Adrenal gland (tissue), 12 donors: ENCODE results near the gene RPL22. TPM values are rescaled to one million over a fixed set of nuclear protein-coding genes. Genes with fewer than 3 reads are reported as not detected.

Experiments
- DNase-seq, 7 donors: peaks; one replicate each; pipeline ENCODE4 v3.0.0-alpha.2; 2019 to 2020
- H3K27ac ChIP-seq, 5 donors: fragments of 200-600 bp; sonication (generic) in 4 of 5; 1 replicate in 3 of 5; 2 replicates in 2 of 5; pipeline versions ENCODE4 v1.5.1 to v1.8.0; 2016 to 2020; ENCODE audit warnings: mild to moderate bottlenecking in 1 of 5
- H3K27me3 ChIP-seq: fragments of 200-600 bp; 2 replicates; pipeline ENCODE4 v1.8.0; 2021
- H3K36me3 ChIP-seq, 2 donors: fragments of 200-600 bp; replicated peaks in 1 of 2; 1 replicate in 1 of 2; 2 replicates in 1 of 2; pipeline versions ENCODE4 v1.5.1 to v1.8.0; 2018 to 2022
- H3K4me1 ChIP-seq, 2 donors: fragments of 200-600 bp; replicated peaks in 1 of 2; 1 replicate in 1 of 2; 2 replicates in 1 of 2; pipeline versions ENCODE4 v1.5.1 to v1.8.0; 2018 to 2021
- H3K4me3 ChIP-seq, 4 donors: fragments of 200-600 bp; sonication (generic) in 3 of 4; one replicate each; pipeline ENCODE4 v1.5.1; 2016 to 2018
- H3K9me3 ChIP-seq, 3 donors: fragments of 200-600 bp; sonication (generic) in 1 of 3; replicated peaks in 1 of 3; 1 replicate in 2 of 3; 2 replicates in 1 of 3; pipeline versions ENCODE4 v1.5.1 to v1.8.0; 2016 to 2021
- POLR2A ChIP-seq, 2 donors: fragments of 450-650 bp; IDR thresholded peaks; one replicate each; pipeline ENCODE4 v1.6.1; 2017; ENCODE audit warnings: antibody characterized with exemption in 2 of 2, mild to moderate bottlenecking in 2 of 2, moderate library complexity in 1 of 2
- WGBS, 4 donors: extraction: QIAGEN DNeasy Blood & Tissue Kit in 2 of 4; methylation state at CpG; one replicate each; pipeline versions ENCODE4 v1.1.5 to v1.1.7; 2013 to 2017; 5-methylcytosine and 5-hydroxymethylcytosine counted together
- intact Hi-C, 2 donors: fragments of 100-400 bp; cut with DNase I; formaldehyde crosslinking; loops; one replicate each; pipeline versions ENCODE4 v1.14.1 to v1.15.0; 2022 to 2023
- polyA plus RNA-seq, 3 donors: library from polyadenylated mRNA; stranded (reverse); fragments of 200-250 nt in 2 of 3; fragments of 350-450 nt in 1 of 3; fragmentation: Illumina TruSeq in 1 of 3; extraction: RNeasy Lipid Tissue Mini Kit (QIAGEN cat#74804) in 1 of 3; gene quantifications; one replicate each; pipeline ENCODE4 v1.2.3, GENCODE V29; 2013 to 2014
- total RNA-seq, 9 donors: library from RNA; depleted of rRNA in 4 of 9; stranded (reverse); fragments of >200 nt in 4 of 9; fragments of 120-200 nt in 1 of 9; fragmentation: NEBNext Ultra II Directional in 1 of 9; extraction: Animal tissue kit (Norgen Biotek cat#: 25700) in 1 of 9; gene quantifications; one replicate each; pipeline versions ENCODE4 v1.1.0 to v1.2.4, GENCODE V29; 2013 to 2023
- TF ChIP-seq, protein P1 (sequence below), 6 experiments: fragments of 450-650 bp in 4 of 6; fragments of 200-600 bp in 2 of 6; sonication (generic) in 1 of 6; IDR thresholded peaks; 1 replicate in 5 of 6; 2 replicates in 1 of 6; pipeline versions ENCODE4 v1.5.1 to v1.8.0; 2016 to 2021; ENCODE audit warnings: antibody characterized with exemption in 6 of 6, mild to moderate bottlenecking in 2 of 6, moderate library complexity in 1 of 6
- donor health status: healthy with polysubstance abuse.
- donor health status: Bipolar disorder and iron deficiency.
- donor health status: DM: yes; HTN: yes; CAD: no.
- donor health status: DM: no; HTN: no; CAD: no.
- donor health status: DM: no; HTN: no; CAD: no.
- donor health status: DM: yes; HTN: yes; CAD: no.

RPL22 gene
- total and polyA plus RNA-seq, 12 donors = 78.5 to 898 (median 305) TPM

DNA sequence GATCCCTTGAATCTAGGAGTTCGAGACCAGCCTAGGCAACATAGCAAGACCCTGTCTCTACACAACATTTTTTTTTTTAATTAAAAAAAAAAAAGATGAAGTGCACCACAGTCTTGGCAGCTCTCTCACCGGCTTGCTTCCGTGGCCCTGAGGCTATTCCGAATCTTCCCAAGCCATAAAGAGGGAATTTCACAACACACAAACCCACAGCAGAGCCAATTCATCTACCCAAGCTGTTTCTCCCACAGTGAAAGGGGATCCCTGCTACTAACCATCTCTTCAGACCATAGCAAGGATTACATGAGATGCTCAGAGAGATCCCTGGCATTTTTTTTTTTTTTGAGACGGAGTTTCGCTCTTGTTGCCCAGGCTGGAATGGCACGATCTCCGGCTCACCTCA is 10.9 kb downstream of the RPL22 start:
- H3K4me1 ChIP-seq = no peaks in the 10 kb centered on the region
- peaks cover 0 to 69% of the 10 kb centered on the region in 2 donors for H3K36me3 ChIP-seq
- TF ChIP-seq, protein P1, sequence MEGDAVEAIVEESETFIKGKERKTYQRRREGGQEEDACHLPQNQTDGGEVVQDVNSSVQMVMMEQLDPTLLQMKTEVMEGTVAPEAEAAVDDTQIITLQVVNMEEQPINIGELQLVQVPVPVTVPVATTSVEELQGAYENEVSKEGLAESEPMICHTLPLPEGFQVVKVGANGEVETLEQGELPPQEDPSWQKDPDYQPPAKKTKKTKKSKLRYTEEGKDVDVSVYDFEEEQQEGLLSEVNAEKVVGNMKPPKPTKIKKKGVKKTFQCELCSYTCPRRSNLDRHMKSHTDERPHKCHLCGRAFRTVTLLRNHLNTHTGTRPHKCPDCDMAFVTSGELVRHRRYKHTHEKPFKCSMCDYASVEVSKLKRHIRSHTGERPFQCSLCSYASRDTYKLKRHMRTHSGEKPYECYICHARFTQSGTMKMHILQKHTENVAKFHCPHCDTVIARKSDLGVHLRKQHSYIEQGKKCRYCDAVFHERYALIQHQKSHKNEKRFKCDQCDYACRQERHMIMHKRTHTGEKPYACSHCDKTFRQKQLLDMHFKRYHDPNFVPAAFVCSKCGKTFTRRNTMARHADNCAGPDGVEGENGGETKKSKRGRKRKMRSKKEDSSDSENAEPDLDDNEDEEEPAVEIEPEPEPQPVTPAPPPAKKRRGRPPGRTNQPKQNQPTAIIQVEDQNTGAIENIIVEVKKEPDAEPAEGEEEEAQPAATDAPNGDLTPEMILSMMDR (IDR thresholded peaks at IDR 0.05) = no peak
- no peak for TF ChIP-seq POLR2A (IDR thresholded peaks at IDR 0.05)
- no peaks in the 10 kb centered on the region for H3K9me3 ChIP-seq
- 72 to 77% (median 75%) methylated on average over 8 of the region's 8 CpGs for WGBS, 4 donors
- no peak overlapping the region for H3K27ac ChIP-seq
- H3K4me3 ChIP-seq = no peak overlapping the region
- intact Hi-C loops = no loop called here
- no peaks in the 10 kb centered on the region for H3K27me3 ChIP-seq
- DNase-seq = no peak

DNA sequence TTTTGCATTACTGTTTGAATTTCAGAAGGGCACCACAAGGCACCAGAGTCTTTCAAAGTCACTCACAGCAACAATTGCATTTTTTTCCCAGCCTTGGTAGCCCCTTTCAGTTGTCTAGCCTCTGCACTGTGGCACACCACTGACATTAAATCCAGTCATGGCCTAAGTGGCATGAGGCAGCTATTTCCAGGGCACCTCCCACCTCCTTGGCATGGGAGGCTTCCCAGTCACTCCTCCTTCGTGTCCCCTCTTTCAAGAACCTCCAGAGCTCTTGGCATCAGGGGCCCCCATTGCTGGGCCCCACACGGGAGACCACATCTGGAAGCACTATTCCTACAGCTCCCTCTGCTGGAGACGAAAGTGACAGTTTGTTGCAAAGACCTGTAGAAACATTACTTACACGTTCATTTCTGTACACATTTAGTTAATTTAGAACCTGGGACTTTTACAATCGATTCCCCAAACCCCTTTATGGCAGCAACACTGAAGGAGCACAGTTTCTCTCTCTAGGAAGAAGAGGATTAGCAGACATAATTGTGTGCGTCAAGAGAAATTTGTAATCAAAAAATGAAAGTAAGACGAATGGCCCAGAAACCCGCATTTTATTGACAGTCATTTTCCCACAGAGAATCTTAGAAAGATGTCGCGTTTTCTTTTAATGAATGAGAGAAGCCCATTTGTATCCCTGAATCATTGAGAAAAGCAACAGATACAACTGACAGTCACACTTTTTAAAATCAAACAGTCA is 13.6 kb downstream of the RPL22 start:
- intact Hi-C loops = no loop called here
- no peaks in the 10 kb centered on the region for H3K9me3 ChIP-seq
- H3K27ac ChIP-seq = no peak overlapping the region
- 68 to 73% (median 73%) methylated on average over 9 to 10 of the region's 10 CpGs for WGBS, 4 donors
- H3K27me3 ChIP-seq = peaks cover 6% of the 10 kb centered on the region
- peaks cover 0 to 5% of the 10 kb centered on the region in 2 donors for H3K4me1 ChIP-seq
- H3K4me3 ChIP-seq = no peak overlapping the region
- H3K36me3 ChIP-seq = peaks cover 0 to 46% of the 10 kb centered on the region in 2 donors
- DNase-seq = no peak
- TF ChIP-seq, protein P1 (IDR thresholded peaks at IDR 0.05) = peak in 4 of 6 experiments; percentile 13 to 38 (median 30)
- no peak for TF ChIP-seq POLR2A (IDR thresholded peaks at IDR 0.05)

DNA sequence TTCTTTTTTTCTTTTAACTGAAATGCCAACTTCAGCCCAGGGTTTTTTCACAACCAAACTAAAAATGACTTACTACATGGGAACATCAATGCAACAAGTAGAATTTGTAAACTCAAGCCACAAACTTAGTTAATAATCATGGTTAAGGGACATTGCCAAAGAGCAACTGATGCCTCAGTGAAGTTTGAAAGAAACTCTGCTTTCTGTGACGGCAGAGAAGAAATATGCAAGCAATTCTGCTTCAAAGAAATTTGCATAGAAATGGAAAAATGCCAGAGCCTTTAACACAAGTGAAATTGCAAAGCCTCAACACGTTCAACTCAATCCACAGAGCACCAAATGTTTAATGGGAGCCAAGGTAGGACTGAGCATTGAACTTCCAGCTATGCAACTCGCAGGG is 14.2 kb downstream of the RPL22 start:
- Histone ChIP-seq H3K27ac (no peak overlapping the region), H3K4me3 (no peak overlapping the region), H3K27me3 (peaks cover 11% of the 10 kb centered on the region), H3K9me3 (no peaks in the 10 kb centered on the region), H3K36me3 (peaks cover 0 to 39% of the 10 kb centered on the region in 2 donors), H3K4me1 (peaks cover 0 to 8% of the 10 kb centered on the region in 2 donors)
- DNase-seq = no peak
- WGBS, 4 donors = 82 to 88% (median 83%) methylated on average over 3 of the region's 3 CpGs
- TF ChIP-seq, protein P1 (IDR thresholded peaks at IDR 0.05) = no peak
- no peak for TF ChIP-seq POLR2A (IDR thresholded peaks at IDR 0.05)
- intact Hi-C loops = no loop called here

DNA sequence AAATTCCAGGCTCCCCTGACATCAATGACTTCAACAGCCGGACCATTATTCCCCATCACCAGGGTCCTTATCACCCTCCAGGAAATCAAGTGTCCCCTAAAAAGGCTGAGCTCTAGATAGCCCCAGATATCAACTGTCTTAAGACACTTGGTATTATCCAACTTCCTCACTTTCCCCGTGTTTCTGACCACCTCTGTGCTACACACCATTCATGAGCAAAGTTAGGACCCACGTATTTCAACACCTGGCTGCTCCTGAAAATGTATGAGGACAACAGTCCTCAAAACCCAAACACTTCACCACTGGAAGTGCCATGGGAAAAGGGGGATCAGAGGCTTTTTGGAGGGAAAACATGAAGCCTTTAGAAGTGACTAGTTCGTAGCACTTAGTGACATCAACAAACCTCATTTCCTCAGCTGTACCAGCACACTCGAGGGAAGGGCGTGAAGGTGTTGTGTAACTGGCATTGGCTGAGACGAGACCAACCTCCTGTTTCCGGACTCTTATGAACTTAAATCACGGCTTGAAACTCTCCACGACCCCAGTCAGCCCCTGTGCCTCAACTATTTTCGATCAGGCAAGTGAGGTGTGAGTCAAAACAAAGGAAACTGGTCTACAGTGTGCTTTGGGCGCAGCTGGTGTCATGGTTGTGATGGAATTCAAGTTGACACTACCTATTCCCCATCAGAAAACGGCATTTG is 15.2 kb downstream of the RPL22 start:
- H3K27me3 ChIP-seq = peaks cover 15% of the 10 kb centered on the region
- no peak for DNase-seq
- WGBS, 4 donors = 78 to 89% (median 81%) methylated on average over 13 of the region's 13 CpGs
- TF ChIP-seq, protein P1 (IDR thresholded peaks at IDR 0.05) = no peak
- TF ChIP-seq POLR2A (IDR thresholded peaks at IDR 0.05) = no peak
- no peak overlapping the region for H3K27ac ChIP-seq
- peaks cover 0 to 31% of the 10 kb centered on the region in 2 donors for H3K36me3 ChIP-seq
- no peaks in the 10 kb centered on the region for H3K9me3 ChIP-seq
- intact Hi-C loops = no loop called here
- no peak overlapping the region for H3K4me3 ChIP-seq
- H3K4me1 ChIP-seq = peaks cover 0 to 8% of the 10 kb centered on the region in 2 donors
